Measurements from ENCODE around the gene TP53I11. TPM values are rescaled to one million over a fixed set of nuclear protein-coding genes. Genes with fewer than 3 reads are reported as not detected.
A peak's percentile ranks its signal among the peaks of the same experiment; 100 is the strongest.

Gene TP53I11
- total RNA-seq, 6 experiments from 2014 or later: 1.1 to 2.9 (median 1.8) TPM

DNA sequence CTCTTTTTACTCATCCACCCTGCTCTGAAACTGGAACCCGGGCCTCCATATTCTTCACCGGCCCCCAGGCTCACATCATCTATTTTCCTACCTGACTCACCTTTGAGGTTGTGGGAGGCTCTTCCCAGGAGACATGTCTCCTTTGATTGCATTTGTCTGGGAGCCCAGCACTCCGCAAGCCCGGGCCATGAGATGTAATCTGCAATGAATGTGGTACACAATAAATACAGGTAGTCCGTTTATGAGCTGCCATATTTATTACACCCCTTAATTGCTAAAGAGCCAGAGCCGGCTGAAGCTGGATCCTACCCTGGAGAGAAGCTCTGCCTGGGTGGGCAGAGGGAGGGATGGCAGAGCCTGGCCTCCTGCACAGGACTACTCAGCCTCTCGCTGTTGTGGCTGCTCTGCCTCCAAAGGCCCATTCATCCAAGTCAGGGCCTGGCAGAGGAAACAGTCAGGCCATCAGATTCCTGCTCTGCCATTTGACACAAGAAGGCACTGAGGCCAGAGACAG lies 49.5 kb downstream of the TP53I11 start:
- Mint-ChIP-seq H3K27me3 (ENCODE audit: insufficient read depth) (peaks cover 59% of the 10 kb centered on the region), H3K9me3 (peaks cover 6% of the 10 kb centered on the region; the same call in 1 of the 2 replicates), H3K27ac (no peak overlapping the region), H3K4me1 (ENCODE audit: low read depth) (no peaks in the 10 kb centered on the region), H3K36me3 (ENCODE audit: low read depth) (no peaks in the 10 kb centered on the region), H3K4me3 (no peak overlapping the region)
- TF ChIP-seq, protein P1, sequence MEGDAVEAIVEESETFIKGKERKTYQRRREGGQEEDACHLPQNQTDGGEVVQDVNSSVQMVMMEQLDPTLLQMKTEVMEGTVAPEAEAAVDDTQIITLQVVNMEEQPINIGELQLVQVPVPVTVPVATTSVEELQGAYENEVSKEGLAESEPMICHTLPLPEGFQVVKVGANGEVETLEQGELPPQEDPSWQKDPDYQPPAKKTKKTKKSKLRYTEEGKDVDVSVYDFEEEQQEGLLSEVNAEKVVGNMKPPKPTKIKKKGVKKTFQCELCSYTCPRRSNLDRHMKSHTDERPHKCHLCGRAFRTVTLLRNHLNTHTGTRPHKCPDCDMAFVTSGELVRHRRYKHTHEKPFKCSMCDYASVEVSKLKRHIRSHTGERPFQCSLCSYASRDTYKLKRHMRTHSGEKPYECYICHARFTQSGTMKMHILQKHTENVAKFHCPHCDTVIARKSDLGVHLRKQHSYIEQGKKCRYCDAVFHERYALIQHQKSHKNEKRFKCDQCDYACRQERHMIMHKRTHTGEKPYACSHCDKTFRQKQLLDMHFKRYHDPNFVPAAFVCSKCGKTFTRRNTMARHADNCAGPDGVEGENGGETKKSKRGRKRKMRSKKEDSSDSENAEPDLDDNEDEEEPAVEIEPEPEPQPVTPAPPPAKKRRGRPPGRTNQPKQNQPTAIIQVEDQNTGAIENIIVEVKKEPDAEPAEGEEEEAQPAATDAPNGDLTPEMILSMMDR (IDR thresholded peaks at IDR 0.05): no peak
- DNase-seq: no peak

DNA sequence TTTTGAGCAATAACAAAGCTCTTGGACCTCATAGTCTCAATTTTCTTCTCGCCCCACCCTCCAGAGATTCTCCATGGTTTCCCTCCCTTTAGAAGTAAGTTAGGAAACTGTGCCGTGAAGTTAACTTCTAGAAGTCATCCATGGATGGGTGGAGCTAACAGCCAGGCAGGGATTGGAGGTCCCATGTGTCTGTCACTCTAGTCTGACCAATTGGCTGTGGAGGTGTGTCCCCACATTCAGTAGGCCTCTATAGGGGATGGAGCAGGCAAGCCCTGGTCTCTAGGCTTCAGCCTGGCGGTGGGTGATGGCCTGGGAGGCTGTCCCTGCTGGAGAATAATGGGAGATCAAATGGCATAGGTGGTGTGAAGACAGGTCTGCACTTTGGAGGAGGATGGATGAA lies 50.7 kb downstream of the TP53I11 start:
- H3K4me1 Mint-ChIP-seq (ENCODE audit: low read depth): no peaks in the 10 kb centered on the region
- DNase-seq: peak; percentile 82
- TF ChIP-seq, protein P1 (IDR thresholded peaks at IDR 0.05): no peak
- no peaks in the 10 kb centered on the region for H3K36me3 Mint-ChIP-seq (ENCODE audit: low read depth)
- H3K4me3 Mint-ChIP-seq: no peak overlapping the region
- H3K27me3 Mint-ChIP-seq (ENCODE audit: insufficient read depth): peaks cover 59% of the 10 kb centered on the region
- H3K27ac Mint-ChIP-seq: no peak overlapping the region
- H3K9me3 Mint-ChIP-seq: peaks cover 6% of the 10 kb centered on the region; the same call in 1 of the 2 replicates

DNA sequence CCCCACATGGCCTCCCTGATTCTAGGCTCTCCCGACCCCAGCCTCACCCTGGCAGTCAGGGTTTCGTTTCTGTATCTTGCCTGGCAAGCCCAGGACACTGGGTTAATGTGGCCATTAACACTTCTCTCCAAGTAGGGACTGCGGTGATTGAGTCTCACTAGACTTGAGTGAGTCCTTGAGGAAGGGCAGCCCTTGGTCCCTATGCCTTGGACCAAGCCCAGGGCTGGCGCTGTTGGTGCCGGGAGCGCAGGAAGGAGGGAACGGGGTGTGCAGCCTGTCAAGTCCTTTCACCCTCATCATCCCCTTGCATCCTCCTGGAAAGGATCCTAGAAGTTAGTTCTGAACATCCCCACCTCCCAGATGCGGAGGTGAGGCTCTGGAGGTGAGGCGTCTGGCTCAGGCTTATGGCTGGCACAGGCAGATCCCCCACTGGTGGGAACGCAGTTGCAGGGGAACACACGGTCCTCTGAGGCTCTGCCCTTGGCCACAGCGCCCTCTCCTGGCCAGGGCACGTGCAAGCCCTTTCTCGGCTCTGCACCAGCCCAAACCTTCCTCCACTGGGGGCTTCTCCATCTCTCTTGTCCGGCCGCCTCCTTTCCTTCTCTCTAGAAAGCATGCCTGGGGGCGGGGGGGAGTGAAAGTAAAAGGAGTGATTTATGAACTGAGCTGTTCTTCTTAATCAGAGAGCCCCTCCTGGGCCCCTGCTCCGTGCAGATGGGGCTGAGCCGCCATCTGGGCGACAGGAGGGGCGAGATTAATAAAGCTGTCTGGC lies 56.7 kb downstream of the TP53I11 start:
- Mint-ChIP-seq H3K36me3 (ENCODE audit: low read depth) (no peaks in the 10 kb centered on the region), H3K4me1 (ENCODE audit: low read depth) (peaks cover 5% of the 10 kb centered on the region), H3K27me3 (ENCODE audit: insufficient read depth) (peaks cover 45% of the 10 kb centered on the region), H3K27ac (no peak overlapping the region), H3K9me3 (peaks cover 4% of the 10 kb centered on the region; the same call in 1 of the 2 replicates), H3K4me3 (peak overlapping the region; percentile 37; the same call in 1 of the 2 replicates)
- DNase-seq: peak; percentile 15
- TF ChIP-seq, protein P1 (IDR thresholded peaks at IDR 0.05): peak; percentile 97

DNA sequence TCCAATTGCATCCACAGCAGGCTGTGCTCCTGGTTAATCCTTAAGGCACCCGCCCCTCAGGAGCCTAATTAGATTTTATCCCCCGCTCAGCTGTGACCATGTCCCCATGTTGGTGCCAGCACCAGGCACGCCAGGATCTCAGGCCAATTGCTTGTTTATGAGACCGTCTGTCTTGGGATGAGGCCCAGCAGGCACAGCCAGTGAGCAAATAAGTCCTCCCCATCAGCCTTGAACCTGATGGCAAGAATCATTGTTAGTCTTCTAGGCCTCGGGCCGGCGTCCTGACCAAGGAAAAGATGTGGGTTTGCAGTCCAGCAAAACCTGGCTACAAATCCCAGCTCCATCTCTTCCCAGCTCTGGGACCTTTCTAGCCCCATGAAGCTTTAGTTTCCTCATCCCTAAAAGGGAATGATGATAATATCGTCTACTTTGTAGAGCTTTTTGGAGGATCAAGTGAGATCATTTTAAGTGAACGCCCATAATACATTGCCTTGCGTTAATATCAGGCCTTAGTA lies 57.3 kb downstream of the TP53I11 start:
- TF ChIP-seq, protein P1 (IDR thresholded peaks at IDR 0.05): no peak
- Mint-ChIP-seq H3K9me3 (no peaks in the 10 kb centered on the region), H3K4me1 (ENCODE audit: low read depth) (peaks cover 9% of the 10 kb centered on the region), H3K36me3 (ENCODE audit: low read depth) (no peaks in the 10 kb centered on the region), H3K27me3 (ENCODE audit: insufficient read depth) (peaks cover 41% of the 10 kb centered on the region), H3K4me3 (no peak overlapping the region; the same call in 1 of the 2 replicates), H3K27ac (no peak overlapping the region)
- DNase-seq: no peak

DNA sequence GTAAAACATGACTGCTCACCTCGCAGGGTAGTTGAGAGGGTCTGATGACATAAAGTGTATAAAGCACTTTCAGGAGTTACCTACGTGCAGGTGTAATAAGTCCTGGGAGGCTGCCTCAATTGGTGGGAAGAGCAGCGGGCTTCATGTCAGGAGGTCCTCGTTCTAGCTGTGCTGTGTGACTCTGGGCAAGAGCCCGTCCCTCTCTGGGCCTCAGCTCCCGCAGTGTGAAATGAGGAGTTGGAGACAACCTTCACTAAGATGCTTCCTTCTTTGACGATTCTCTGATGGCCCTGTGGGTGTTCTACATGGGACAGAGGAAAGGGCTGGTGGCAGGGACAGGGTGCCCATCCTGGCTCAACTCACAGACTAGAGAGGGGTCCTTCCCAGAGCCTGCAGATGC lies 57.8 kb downstream of the TP53I11 start:
- no peak overlapping the region for H3K4me3 Mint-ChIP-seq
- peaks cover 38% of the 10 kb centered on the region for H3K27me3 Mint-ChIP-seq (ENCODE audit: insufficient read depth)

More for the DNA sequence above, 57.8 kb downstream of the TP53I11 start:
- Mint-ChIP-seq H3K4me1 (ENCODE audit: low read depth) (peaks cover 9% of the 10 kb centered on the region), H3K9me3 (no peaks in the 10 kb centered on the region), H3K27ac (no peak overlapping the region), H3K36me3 (ENCODE audit: low read depth) (no peaks in the 10 kb centered on the region)
- DNase-seq: no peak
- TF ChIP-seq, protein P1 (IDR thresholded peaks at IDR 0.05): no peak

Measured in HFFc6 (cell line).